Heart left ventricle (tissue), 13 donors: ENCODE results near the gene NCOR1.

Source experiments
- POLR2A ChIP-seq, 2 donors: fragments of 450-650 bp; IDR thresholded peaks; one replicate each; pipeline ENCODE4 v1.6.1; 2017; ENCODE audit warnings: antibody characterized with exemption in 2 of 2, mild to moderate bottlenecking in 2 of 2, moderate library complexity in 2 of 2
- TF ChIP-seq, protein P1 (sequence below), 12 donors: fragments of 200-600 bp; sonication (generic) in 4 of 12; IDR thresholded peaks; one replicate each; pipeline versions ENCODE4 v1.5.0 to v1.8.0; 2018 to 2022; ENCODE audit warnings: antibody characterized with exemption in 12 of 12, mild to moderate bottlenecking in 5 of 12
- donor health status: ischemic (EF 13 %, LVEDD 7.1; RV severe dilation, severe dysfunction).
- donor health status: DM: no; HTN: yes; CAD: no.
- donor health status: DM: no; HTN: no; CAD: no.
- donor health status: ischemic (EF 25% LVEDD 6.9; RV normal size, moderate dysfunction).
- donor health status: ischemic (EF 25% LVEDD 5.7; RV mildly dilated, moderate dysfunction).
- donor health status: ischemic (EF 35%, LVEDD 5.7; RV mildly dilated, moderate dysfunction).
- donor health status: nonischemic (EF 11% LVEDD 7.7; RV severe dilation, severe dysfunction).
- donor health status: DM: yes; HTN: yes; CAD: no.
- donor health status: PGD.
- donor health status: ischemic (EF 29% LVEDD 5.4; RV normal size, mild dysfunction).
- donor health status: nonischemic (EF 23%, LVEDD 6.1; RV moderate dilation, normal function).

DNA sequence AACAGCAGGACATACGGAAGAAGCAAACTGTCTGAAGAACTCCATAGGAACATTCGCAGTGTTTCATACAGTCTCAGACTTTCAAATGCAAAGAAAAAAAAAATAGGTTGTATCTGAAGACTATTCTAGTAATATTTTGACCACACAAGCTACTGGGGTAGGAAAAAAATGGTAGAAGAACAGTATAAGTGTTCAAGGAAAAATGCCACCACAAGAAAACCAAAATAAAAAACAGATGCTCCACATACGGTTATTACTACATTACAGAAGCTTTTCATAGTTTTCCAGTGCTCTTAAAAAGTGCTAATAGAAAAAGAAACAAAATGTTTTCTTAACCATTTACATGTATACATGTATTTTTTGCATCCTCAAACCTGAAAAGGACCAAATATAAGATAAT lies 3.7 kb downstream of the NCOR1 start:
- no peak for TF ChIP-seq POLR2A (IDR thresholded peaks at IDR 0.05)
- TF ChIP-seq, protein P1, sequence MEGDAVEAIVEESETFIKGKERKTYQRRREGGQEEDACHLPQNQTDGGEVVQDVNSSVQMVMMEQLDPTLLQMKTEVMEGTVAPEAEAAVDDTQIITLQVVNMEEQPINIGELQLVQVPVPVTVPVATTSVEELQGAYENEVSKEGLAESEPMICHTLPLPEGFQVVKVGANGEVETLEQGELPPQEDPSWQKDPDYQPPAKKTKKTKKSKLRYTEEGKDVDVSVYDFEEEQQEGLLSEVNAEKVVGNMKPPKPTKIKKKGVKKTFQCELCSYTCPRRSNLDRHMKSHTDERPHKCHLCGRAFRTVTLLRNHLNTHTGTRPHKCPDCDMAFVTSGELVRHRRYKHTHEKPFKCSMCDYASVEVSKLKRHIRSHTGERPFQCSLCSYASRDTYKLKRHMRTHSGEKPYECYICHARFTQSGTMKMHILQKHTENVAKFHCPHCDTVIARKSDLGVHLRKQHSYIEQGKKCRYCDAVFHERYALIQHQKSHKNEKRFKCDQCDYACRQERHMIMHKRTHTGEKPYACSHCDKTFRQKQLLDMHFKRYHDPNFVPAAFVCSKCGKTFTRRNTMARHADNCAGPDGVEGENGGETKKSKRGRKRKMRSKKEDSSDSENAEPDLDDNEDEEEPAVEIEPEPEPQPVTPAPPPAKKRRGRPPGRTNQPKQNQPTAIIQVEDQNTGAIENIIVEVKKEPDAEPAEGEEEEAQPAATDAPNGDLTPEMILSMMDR (IDR thresholded peaks at IDR 0.05) = no peak
